ENCODE measurements around the gene SGTA.

GRCh38 chr19:2740314-2740656 is 42.8 kb downstream of the SGTA start:
- TF ChIP-seq CTCF (conservative IDR thresholded peaks at IDR 0.05; ENCODE audit: low read depth, low read length) (no peak), SMC3 (IDR thresholded peaks at IDR 0.05; ENCODE audit: low read depth, low read length) (no peak)

Data from IMR-90 (cell line).